K562 (cell line): Measurements from ENCODE around the gene ARF1. TPM values are rescaled to one million over a fixed set of nuclear protein-coding genes. Genes with fewer than 3 reads are reported as not detected.

Experiments used
- ATAC-seq: fragments of 200-7000 bp; cut with Tn5 transposase; 3 replicates; pipeline ENCODE4 v1.9.1; 2020; ENCODE audit warnings: moderate library complexity
- BruUV-seq: library from RNA; stranded (reverse); fragments of 400-500 nt; replicated peaks from 2 replicates; lab custom pipeline; 2021; lab: Mats Ljungman, UMichigan
- CTCF ChIA-PET: fragments of 300-600 bp; formaldehyde crosslinking; extraction: SDS; loops from one replicate; lab custom pipeline; 2021; ENCODE audit warnings: low intra/inter-chr PET ratio; lab: Yijun Ruan, JAX
- POLR2A ChIA-PET: fragments of 300-600, 350-650 bp; sonication (Branson Sonifier 250); formaldehyde crosslinking; extraction: SDS; loops from one replicate; lab custom pipeline; 2021; ENCODE audit warnings: antibody characterized with exemption, inconsistent platforms; lab: Yijun Ruan, JAX
- DNase-seq, 4 experiments: peaks; one replicate each; pipeline versions ENCODE4 v3.0.0 to v3.0.0-alpha.2; 2011 to 2018; ENCODE audit warnings: low spot score in 3 of 4, mixed read lengths in 3 of 4; ENCODE audit errors: extremely low read depth in 1 of 4
- FAIRE-seq: peaks from 2 replicates; lab custom pipeline; 2011; peaks lifted over from hg19 to GRCh38; lab: Jason Lieb, UNC
- H2AFZ ChIP-seq: 2 replicates; pipeline ENCODE4 v1.6.0; 2011; ENCODE audit warnings: low read depth, low read length, control low read depth, inconsistent platforms
- H3K27ac ChIP-seq: fragments of 200-600 bp; 3 replicates; pipeline ENCODE4 v1.8.0; 2011; ENCODE audit warnings: low read depth, mild to moderate bottlenecking, control low read depth, inconsistent platforms, low read length, moderate library complexity, mixed read lengths; ENCODE audit errors: extremely low read depth
- H3K27me3 ChIP-seq, 2 experiments: fragments of 300-600 bp in 1 of 2; 2 replicates in 1 of 2; 3 replicates in 1 of 2; pipeline versions ENCODE4 v1.6.0 to v1.8.0; 2011; ENCODE audit warnings: inconsistent platforms in 2 of 2, low read length in 2 of 2, mild to moderate bottlenecking in 1 of 2, mixed read lengths in 1 of 2, moderate library complexity in 1 of 2; ENCODE audit not compliant: control insufficient read depth in 2 of 2, insufficient read depth in 2 of 2
- H3K36me3 ChIP-seq: fragments of 300-600 bp; 3 replicates; pipeline ENCODE4 v1.8.0; 2011; ENCODE audit warnings: mild to moderate bottlenecking, low read length, inconsistent platforms; ENCODE audit not compliant: control insufficient read depth, insufficient read depth
- H3K4me1 ChIP-seq, 2 experiments: fragments of 200-600 bp in 1 of 2; replicated peaks in 1 of 2; 2 replicates in 1 of 2; 3 replicates in 1 of 2; pipeline versions ENCODE4 v1.5.1 to v1.8.0; 2011; ENCODE audit warnings: inconsistent platforms in 2 of 2, low read length in 2 of 2, mild to moderate bottlenecking in 1 of 2, mixed read lengths in 1 of 2, moderate library complexity in 1 of 2; ENCODE audit not compliant: control insufficient read depth in 2 of 2, insufficient read depth in 2 of 2
- H3K4me2 ChIP-seq: 2 replicates; pipeline ENCODE4 v1.6.1; 2011; ENCODE audit warnings: low read length, control low read depth, inconsistent platforms, mixed read lengths; ENCODE audit not compliant: insufficient read depth
- H3K4me3 ChIP-seq: fragments of 200-600 bp; sonication (generic), shearing (Covaris generic); 2 replicates; pipeline ENCODE4 v1.5.1; 2016; ENCODE audit warnings: control low read depth, inconsistent platforms
- H3K79me2 ChIP-seq: fragments of 200-600 bp; 3 replicates; pipeline ENCODE4 v1.8.0; 2011; ENCODE audit warnings: low read length, inconsistent platforms; ENCODE audit not compliant: control insufficient read depth, insufficient read depth
- H3K9ac ChIP-seq, 2 experiments: 2 replicates each; pipeline versions ENCODE4 v1.6.0 to v1.6.1; 2011; ENCODE audit warnings: low read depth in 2 of 2, low read length in 2 of 2, control low read depth in 1 of 2, inconsistent platforms in 1 of 2, mild to moderate bottlenecking in 1 of 2, mixed read lengths in 1 of 2; ENCODE audit not compliant: insufficient read depth in 1 of 2
- H3K9me1 ChIP-seq: one replicate; pipeline ENCODE4 v1.6.0; 2011; ENCODE audit warnings: inconsistent platforms, mild to moderate bottlenecking, low read length, moderate library complexity; ENCODE audit not compliant: control insufficient read depth, insufficient read depth
- H3K9me3 ChIP-seq: replicated peaks from 2 replicates; pipeline ENCODE4 v1.5.1; 2011; ENCODE audit warnings: low read depth, low read length, inconsistent platforms; ENCODE audit not compliant: control insufficient read depth, insufficient read depth
- H4K20me1 ChIP-seq: replicated peaks from 2 replicates; pipeline ENCODE4 v1.6.1; 2011; ENCODE audit warnings: low read length, inconsistent platforms, mixed read lengths; ENCODE audit not compliant: control insufficient read depth, insufficient read depth
- BCOR ChIP-seq: fragments of 450-650 bp; IDR thresholded peaks from 2 replicates; pipeline ENCODE4 v1.6.1; 2016
- CHD2 ChIP-seq: IDR thresholded peaks from 2 replicates; pipeline ENCODE4 v1.6.1; 2011; ENCODE audit warnings: low read depth, low read length
- CXXC5 ChIP-seq: fragments of 250-450 bp; sonication (Bioruptor Pico); IDR thresholded peaks from 2 replicates; pipeline ENCODE4 v1.8.0; 2022; ENCODE audit warnings: inconsistent platforms, mild to moderate bottlenecking, moderate library complexity
- ELF1 ChIP-seq: fragments of 200-800 bp; sonication (Bioruptor generic); IDR thresholded peaks from 2 replicates; pipeline ENCODE4 v1.6.1; 2016; ENCODE audit warnings: missing genetic modification characterization, missing compliant biosample characterization
- FOS ChIP-seq: IDR thresholded peaks from 3 replicates; pipeline ENCODE4 v1.6.1; 2011; ENCODE audit not compliant: insufficient read length; ENCODE audit errors: extremely low read depth
- KDM2B ChIP-seq: fragments of 250-450 bp; sonication (Bioruptor Pico); IDR thresholded peaks from 2 replicates; pipeline ENCODE4 v1.8.0; 2021; ENCODE audit warnings: mild to moderate bottlenecking, moderate library complexity
- KDM5B ChIP-seq: fragments of 200-600 bp; sonication (generic); IDR thresholded peaks from 2 replicates; pipeline ENCODE4 v1.6.1; 2012; ENCODE audit warnings: low read depth, mild to moderate bottlenecking, moderate library complexity, low read length, control low read depth, inconsistent platforms; ENCODE audit not compliant: insufficient replicate concordance
- PPARD ChIP-seq: fragments of 250-450 bp; sonication (Bioruptor Pico); IDR thresholded peaks from 2 replicates; pipeline ENCODE4 v1.8.0; 2022; ENCODE audit warnings: inconsistent platforms, mild to moderate bottlenecking, moderate library complexity
- PRDM10 ChIP-seq: fragments of 450-650 bp; IDR thresholded peaks from 2 replicates; pipeline ENCODE4 v1.6.1; 2018; ENCODE audit not compliant: partially characterized antibody
- PTTG1 ChIP-seq: fragments of 450-650 bp; IDR thresholded peaks from 2 replicates; pipeline ENCODE4 v1.6.1; 2016; ENCODE audit warnings: low read depth, mild to moderate bottlenecking, missing genetic modification characterization, missing compliant biosample characterization
- WHSC1 ChIP-seq: IDR thresholded peaks from one replicate; pipeline ENCODE4 v1.6.1; 2012; ENCODE audit warnings: low read length, control low read depth, inconsistent platforms
- WGBS: fragments of 100-300 bp; shearing (Covaris generic); methylation state at CpG from one replicate; pipeline ENCODE4 v1.1.6; 2016; ENCODE audit warnings: low coverage, mixed read lengths; ENCODE audit not compliant: insufficient coverage; ENCODE audit errors: missing lambda C conversion rate; 5-methylcytosine and 5-hydroxymethylcytosine counted together
- in situ Hi-C: fragments of 300-500 bp; cut with MboI; formaldehyde crosslinking; loops from 4 replicates; pipeline ENCODE4 v1.15.0; 2018; ENCODE audit warnings: inconsistent platforms, mixed read lengths
- intact Hi-C: fragments of 100-400 bp; cut with micrococcal nuclease; formaldehyde crosslinking; loops from 2 replicates; pipeline ENCODE4 v1.14.2; 2022
- polyA plus RNA-seq, 8 experiments: library from polyadenylated mRNA; depleted of rRNA in 4 of 8; stranded (reverse) in 5 of 8; unstranded in 3 of 8; fragments of >200 nt; fragmentation: Nextera tagmentation in 2 of 8; fragmentation: Illumina TruSeq in 1 of 8; extraction: Ambion mirVana in 2 of 8; extraction: Trizol in 1 of 8; gene quantifications; 2 replicates each; pipeline versions ENCODE4 v1.2.1 to v1.2.3, GENCODE V29; 2011 to 2014; ENCODE audit warnings: inconsistent platforms in 1 of 8, missing spikeins in 1 of 8
- total RNA-seq, 7 experiments: library from RNA; depleted of rRNA in 6 of 7; stranded (reverse); fragments of >200 nt in 6 of 7; fragmentation: Illumina TruSeq in 2 of 7; extraction: Trizol in 2 of 7; gene quantifications; 2 replicates each; pipeline versions ENCODE4 v1.2.1 to v1.2.3, GENCODE V29; 2011 to 2021; ENCODE audit warnings: low replicate concordance in 1 of 7
- TF ChIP-seq, protein P1 (sequence below), 2 experiments: fragments of 450-650 bp; conservative IDR thresholded peaks; 2 replicates each; pipeline ENCODE4 v1.6.1; 2017; ENCODE audit warnings: mild to moderate bottlenecking in 2 of 2, moderate library complexity in 2 of 2
- TF ChIP-seq, protein P2 (sequence below): fragments of 450-650 bp; formaldehyde crosslinking; IDR thresholded peaks from 2 replicates; pipeline ENCODE4 v1.4.0; 2020; ENCODE audit warnings: mild to moderate bottlenecking, mixed read lengths
- TF ChIP-seq, protein P3 (sequence below): sonication (generic); formaldehyde crosslinking; IDR thresholded peaks from 2 replicates; pipeline ENCODE4 v1.9.0; 2022; ENCODE audit warnings: mild to moderate bottlenecking, missing genetic modification reagents

Gene ARF1
- total and polyA plus RNA-seq, 9 of the 15 experiments (the other 6 are each of a cell fraction or from before 2014, with no cell fraction given), result 69.8 to 593 (median 325) TPM

DNA sequence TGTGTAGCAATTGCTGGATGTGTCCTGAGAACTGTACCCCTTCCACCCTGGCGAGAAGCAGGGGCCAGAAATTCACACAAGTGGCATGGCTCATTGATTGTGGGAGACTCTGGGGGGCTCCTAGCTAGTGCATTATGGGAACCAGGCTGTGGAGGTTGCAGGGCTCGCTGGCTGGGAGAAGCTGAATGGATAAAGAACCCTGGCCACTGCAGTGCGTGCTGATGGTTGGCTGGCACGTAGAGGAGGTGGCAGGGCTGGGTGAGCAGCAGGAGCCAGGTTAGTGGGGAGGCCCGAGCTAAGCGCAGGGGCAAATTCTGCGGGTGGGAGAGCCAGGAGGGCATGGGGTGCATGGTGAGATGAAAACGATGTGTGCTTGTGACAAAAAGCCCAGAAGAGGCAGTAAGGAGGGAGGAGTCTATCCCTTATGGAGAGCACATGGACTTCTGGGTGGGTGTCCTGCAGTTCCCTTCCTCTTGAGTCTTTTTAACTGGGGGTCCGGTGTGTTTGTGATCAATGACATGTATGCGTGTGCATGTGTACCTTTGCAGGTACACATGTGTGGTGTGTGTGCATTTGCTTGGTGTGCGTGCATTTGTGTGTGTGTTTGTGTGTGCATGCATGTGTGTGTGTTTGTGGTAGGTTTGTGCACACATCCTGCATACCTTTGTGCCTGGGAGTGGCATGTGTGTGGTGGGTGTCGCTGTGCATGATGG lies 61.1 kb downstream of the ARF1 start:
- no peak overlapping the region for H3K4me3 ChIP-seq
- H2AFZ ChIP-seq, result no peak overlapping the region
- BruUV-seq, result no TSS peak
- peak overlapping the region; percentile 74 for H3K4me2 ChIP-seq
- in situ Hi-C loops, result no loop called here
- FAIRE-seq (no peak), DNase-seq (no peak), ATAC-seq (no peak)
- 81% methylated on average over 12 of the region's 12 CpGs for WGBS
- H3K9me1 ChIP-seq, result peaks cover 24% of the 10 kb centered on the region
- peaks cover 86% of the 10 kb centered on the region for H3K79me2 ChIP-seq
- peaks cover 68% of the 10 kb centered on the region for H4K20me1 ChIP-seq
- H3K27ac ChIP-seq, result no peak overlapping the region
- peak overlapping the region in 1 of 2 experiments; percentile 86; a peak in 2 of 4 replicates for H3K9ac ChIP-seq
- H3K36me3 ChIP-seq, result peaks cover 53% of the 10 kb centered on the region; the same call in 2 of the 3 replicates
- CTCF ChIA-PET, result no interaction called here
- POLR2A ChIA-PET, result interaction anchor here (0.6 to 6.0 kb wide), 10 partner anchors 8 to 314 kb away, joined by 3 to 47 read pairs (median 3); partner anchors contain the start of genes IBA57 and MRPL55
- H3K27me3 ChIP-seq, result no peaks in the 10 kb centered on the region
- intact Hi-C loops, result no loop called here
- no peaks in the 10 kb centered on the region for H3K9me3 ChIP-seq
- H3K4me1 ChIP-seq, result peaks cover 57 to 90% of the 10 kb centered on the region in 2 experiments
- no peak for TF ChIP-seq CXXC5 (CRISPR knock-in tag)
- no peak for TF ChIP-seq PPARD (CRISPR knock-in tag)
- TF ChIP-seq, protein P1, sequence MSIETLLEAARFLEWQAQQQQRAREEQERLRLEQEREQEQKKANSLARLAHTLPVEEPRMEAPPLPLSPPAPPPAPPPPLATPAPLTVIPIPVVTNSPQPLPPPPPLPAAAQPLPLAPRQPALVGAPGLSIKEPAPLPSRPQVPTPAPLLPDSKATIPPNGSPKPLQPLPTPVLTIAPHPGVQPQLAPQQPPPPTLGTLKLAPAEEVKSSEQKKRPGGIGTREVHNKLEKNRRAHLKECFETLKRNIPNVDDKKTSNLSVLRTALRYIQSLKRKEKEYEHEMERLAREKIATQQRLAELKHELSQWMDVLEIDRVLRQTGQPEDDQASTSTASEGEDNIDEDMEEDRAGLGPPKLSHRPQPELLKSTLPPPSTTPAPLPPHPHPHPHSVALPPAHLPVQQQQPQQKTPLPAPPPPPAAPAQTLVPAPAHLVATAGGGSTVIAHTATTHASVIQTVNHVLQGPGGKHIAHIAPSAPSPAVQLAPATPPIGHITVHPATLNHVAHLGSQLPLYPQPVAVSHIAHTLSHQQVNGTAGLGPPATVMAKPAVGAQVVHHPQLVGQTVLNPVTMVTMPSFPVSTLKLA (conservative IDR thresholded peaks at IDR 0.05), result no peak
- no peak for TF ChIP-seq CHD2
- TF ChIP-seq PRDM10, result no peak
- TF ChIP-seq FOS, result no peak
- TF ChIP-seq, protein P2, sequence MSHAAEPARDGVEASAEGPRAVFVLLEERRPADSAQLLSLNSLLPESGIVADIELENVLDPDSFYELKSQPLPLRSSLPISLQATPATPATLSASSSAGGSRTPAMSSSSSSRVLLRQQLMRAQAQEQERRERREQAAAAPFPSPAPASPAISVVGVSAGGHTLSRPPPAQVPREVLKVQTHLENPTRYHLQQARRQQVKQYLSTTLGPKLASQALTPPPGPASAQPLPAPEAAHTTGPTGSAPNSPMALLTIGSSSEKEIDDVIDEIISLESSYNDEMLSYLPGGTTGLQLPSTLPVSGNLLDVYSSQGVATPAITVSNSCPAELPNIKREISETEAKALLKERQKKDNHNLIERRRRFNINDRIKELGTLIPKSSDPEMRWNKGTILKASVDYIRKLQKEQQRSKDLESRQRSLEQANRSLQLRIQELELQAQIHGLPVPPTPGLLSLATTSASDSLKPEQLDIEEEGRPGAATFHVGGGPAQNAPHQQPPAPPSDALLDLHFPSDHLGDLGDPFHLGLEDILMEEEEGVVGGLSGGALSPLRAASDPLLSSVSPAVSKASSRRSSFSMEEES (CRISPR knock-in tag), result no peak
- TF ChIP-seq, protein P3, sequence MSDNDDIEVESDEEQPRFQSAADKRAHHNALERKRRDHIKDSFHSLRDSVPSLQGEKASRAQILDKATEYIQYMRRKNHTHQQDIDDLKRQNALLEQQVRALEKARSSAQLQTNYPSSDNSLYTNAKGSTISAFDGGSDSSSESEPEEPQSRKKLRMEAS (CRISPR knock-in tag), result 0 out of 2 replicates have a peak, but pooled peaks have one; percentile 38
- TF ChIP-seq ELF1, result no peak
- no peak for TF ChIP-seq WHSC1
- TF ChIP-seq BCOR, result no peak
- TF ChIP-seq KDM2B (CRISPR knock-in tag), result no peak
- TF ChIP-seq KDM5B, result peak; percentile 36
- TF ChIP-seq PTTG1, result no peak
